ENCODE data around the gene TNRC6A. TPM values are rescaled to one million over a fixed set of nuclear protein-coding genes. Genes with fewer than 3 reads are reported as not detected.

TNRC6A gene
- total and polyA plus RNA-seq, 9 of the 15 experiments (the other 6 are each of a cell fraction or from before 2014, with no cell fraction given) = 3.4 to 32.1 (median 26.6) TPM

DNA sequence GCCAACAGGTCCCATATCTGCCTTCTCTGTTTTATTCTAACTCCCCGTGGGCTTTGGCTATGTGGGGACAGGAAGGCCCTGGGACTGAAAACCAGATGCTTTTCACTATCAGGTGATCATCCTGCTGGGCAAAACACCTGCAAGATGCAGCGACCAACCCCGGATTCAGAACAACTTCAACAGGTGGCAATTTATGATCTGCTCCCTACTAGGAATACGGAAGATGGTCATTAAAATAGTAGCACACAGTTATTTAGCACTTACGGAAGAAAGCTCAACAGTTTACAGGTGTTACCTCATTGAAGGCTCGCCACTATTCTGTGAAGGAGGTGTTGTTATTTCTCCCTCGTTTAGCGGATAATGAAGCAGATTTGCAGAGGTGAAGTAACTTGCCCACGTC lies 108.5 kb downstream of the TNRC6A start (continued):
- TF ChIP-seq HNRNPUL1 (IDR thresholded peaks at IDR 0.05; ENCODE audit: low read length) (no peak), RBBP5 (IDR thresholded peaks at IDR 0.05; ENCODE audit: borderline replicate concordance, insufficient read depth, low read length, poor library complexity, severe bottlenecking) (no peak), HCFC1 (IDR thresholded peaks at IDR 0.05; ENCODE audit: low read depth, low read length) (no peak), KLF10 (CRISPR knock-in tag; IDR thresholded peaks at IDR 0.05) (no peak), HMG20A (CRISPR knock-in tag; conservative IDR thresholded peaks at IDR 0.05) (no peak), GTF2A2 (tag; IDR thresholded peaks at IDR 0.05) (no peak), RFX1 (IDR thresholded peaks at IDR 0.05) (no peak), BRCA1 (IDR thresholded peaks at IDR 0.05) (no peak), BRCA1 (CRISPR knock-in tag; IDR thresholded peaks at IDR 0.05) (no peak)
- TF ChIP-seq, protein P1, sequence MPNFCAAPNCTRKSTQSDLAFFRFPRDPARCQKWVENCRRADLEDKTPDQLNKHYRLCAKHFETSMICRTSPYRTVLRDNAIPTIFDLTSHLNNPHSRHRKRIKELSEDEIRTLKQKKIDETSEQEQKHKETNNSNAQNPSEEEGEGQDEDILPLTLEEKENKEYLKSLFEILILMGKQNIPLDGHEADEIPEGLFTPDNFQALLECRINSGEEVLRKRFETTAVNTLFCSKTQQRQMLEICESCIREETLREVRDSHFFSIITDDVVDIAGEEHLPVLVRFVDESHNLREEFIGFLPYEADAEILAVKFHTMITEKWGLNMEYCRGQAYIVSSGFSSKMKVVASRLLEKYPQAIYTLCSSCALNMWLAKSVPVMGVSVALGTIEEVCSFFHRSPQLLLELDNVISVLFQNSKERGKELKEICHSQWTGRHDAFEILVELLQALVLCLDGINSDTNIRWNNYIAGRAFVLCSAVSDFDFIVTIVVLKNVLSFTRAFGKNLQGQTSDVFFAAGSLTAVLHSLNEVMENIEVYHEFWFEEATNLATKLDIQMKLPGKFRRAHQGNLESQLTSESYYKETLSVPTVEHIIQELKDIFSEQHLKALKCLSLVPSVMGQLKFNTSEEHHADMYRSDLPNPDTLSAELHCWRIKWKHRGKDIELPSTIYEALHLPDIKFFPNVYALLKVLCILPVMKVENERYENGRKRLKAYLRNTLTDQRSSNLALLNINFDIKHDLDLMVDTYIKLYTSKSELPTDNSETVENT (CRISPR knock-in tag; IDR thresholded peaks at IDR 0.05) = no peak
- TF ChIP-seq, protein P2, sequence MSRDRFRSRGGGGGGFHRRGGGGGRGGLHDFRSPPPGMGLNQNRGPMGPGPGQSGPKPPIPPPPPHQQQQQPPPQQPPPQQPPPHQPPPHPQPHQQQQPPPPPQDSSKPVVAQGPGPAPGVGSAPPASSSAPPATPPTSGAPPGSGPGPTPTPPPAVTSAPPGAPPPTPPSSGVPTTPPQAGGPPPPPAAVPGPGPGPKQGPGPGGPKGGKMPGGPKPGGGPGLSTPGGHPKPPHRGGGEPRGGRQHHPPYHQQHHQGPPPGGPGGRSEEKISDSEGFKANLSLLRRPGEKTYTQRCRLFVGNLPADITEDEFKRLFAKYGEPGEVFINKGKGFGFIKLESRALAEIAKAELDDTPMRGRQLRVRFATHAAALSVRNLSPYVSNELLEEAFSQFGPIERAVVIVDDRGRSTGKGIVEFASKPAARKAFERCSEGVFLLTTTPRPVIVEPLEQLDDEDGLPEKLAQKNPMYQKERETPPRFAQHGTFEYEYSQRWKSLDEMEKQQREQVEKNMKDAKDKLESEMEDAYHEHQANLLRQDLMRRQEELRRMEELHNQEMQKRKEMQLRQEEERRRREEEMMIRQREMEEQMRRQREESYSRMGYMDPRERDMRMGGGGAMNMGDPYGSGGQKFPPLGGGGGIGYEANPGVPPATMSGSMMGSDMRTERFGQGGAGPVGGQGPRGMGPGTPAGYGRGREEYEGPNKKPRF (IDR thresholded peaks at IDR 0.05; ENCODE audit: low read depth, low read length) = no peak
